Ecto neural progenitor cell (in vitro differentiated cells): ENCODE measurements around the gene SEMA5A.

ENCODE experiments used
- DNase-seq: peaks from one replicate; pipeline ENCODE4 v3.0.0-alpha.2; 2018; ENCODE audit warnings: low spot score

Gene SEMA5A

DNA sequence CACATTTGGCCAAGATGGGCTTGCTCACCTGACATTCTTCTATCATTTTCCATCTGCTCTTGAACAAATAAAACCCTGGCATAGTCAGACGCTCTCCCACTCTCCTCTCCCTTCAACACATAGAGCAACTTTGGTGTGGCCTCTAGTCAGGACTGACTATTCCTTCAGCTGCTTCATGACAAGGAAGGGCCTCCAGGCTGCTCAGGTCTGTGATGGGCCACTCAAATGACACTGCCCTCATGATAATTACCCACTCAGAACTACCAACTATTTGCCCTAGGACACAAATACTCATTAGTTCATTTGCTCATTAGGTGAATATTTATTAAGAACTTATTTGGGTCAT, 376.3 kb downstream of the SEMA5A start:
- DNase-seq = no peak

DNA sequence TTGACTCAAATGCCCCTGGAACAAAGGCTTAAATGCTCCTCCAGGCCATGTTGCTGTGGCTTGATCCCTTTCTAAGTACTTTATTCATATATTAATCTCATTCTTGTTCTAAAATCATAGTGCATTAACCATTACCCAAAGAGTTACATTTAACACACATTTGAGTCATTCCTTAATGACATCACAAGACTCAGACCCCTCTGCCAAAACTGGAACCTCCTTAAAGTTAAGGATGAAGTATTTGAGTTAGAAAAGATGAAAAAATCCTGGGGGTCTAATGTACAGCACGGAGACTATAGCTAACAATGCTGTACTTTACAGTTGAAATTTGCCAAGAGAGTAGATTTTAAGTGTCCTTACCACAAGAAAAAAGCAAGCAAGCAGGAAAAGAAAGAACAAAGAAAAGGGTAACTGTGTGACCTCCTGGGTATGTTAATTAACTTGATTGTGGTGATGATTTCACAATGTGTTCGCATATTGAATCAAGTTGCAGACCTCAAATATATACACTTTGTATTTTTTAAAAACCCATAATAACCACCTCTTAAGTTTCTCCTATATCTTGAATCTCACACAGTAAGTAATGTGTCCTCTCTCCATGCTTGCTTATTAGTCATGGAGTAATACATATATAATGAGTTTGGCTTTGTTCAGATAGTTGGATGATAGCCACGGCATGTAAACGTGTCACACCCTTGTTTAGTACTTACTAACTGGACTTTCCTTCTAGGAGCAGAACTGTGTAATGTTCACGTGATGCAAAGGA, 376.9 kb downstream of the SEMA5A start:
- no peak for DNase-seq

DNA sequence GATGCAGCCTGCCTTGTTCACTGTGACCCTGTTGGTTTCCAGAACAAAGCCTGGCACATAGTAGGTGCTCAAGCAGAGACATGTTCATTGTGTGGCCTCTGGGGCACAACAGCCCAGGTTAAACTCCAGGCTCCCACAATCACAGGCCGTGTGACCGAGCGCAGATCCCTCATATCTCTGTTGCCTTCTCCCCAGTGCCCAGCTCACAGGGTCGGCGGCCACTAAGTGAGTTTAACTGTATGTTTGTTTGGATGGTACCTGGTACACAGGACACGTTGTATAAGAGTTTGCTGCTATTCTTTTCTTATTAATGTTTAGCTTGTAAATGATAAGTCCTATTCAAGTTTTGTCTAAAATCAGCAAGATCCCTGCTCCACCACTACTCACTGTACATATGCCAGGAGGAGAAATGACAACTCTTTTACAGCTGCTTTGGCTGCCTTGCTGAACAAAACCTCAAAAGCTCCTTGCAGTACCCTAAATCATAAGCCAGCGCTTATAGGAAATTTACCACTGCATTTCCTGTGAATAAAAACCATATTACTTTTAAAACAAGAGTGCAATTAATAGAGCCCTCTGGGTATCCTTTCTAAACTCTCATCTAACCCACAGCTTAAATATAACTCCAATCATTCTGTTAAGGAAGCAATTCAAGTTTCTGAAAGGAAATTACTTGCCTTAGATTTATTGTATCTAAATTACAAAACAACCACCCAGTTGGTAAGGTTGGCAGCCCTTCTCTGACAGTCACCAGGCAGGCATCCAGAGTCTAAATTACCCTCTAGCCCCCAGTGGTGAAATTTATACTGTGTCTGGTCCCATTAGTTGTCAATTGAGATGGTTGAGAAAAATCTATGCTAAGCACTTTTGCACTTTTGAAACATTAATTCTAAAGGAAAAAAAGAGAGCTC, 379.4 kb downstream of the SEMA5A start:
- DNase-seq = no peak

DNA sequence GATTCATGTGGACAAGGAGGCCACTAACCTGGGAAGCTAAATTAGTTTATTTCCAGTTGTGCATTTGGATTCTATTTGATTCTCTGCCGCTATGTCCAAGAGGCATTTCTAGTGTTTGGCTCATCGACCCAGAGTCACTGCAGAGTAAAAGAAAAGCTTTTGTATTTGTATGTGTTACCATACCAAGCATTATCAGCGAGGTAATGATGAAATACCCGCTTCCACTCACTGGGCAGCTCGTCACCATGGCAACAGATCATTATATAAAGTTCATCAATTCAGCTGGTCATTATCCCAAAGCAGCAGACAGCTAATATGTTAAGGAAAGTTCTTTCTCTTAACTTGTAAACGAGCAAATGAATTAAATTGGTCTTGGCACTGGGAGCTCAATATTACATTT, 380.3 kb downstream of the SEMA5A start:
- no peak for DNase-seq

DNA sequence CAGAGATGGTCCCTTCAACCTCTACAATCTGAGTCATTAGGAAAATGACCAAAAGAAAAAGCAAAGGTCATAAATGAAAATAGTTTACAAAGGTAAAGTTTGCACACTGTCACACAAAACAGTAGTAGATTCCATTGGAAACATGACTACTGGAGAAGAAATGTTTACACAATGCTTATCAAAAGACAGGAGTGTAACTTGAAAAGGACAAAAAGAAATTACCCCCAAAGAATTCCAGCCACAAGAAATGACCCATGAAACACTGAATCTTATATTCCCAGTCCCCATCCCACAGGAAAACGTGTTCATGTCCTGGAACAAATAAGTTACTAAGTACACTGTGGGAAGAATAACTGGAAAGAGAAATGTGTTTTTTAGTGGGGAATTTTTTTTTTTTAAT, 385.1 kb downstream of the SEMA5A start:
- DNase-seq = no peak

DNA sequence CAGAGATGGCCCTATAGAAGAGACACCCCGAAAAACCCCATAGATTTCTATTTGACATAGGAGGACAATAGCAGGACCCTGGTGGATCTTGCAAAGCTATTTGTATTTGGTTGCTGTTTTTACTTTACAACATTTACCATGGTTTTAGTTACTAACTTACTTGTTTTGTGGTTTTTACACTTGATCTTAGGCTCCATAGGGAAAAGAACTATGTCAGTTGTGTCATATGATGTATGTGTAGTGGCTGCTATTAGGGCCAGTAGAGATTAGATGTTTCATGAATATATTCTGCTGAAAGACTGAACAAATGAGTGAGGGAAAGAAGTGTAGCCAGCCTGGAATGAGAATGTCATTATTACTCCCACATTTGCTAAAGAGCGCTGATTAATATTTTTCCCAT, 388.1 kb downstream of the SEMA5A start:
- no peak for DNase-seq

DNA sequence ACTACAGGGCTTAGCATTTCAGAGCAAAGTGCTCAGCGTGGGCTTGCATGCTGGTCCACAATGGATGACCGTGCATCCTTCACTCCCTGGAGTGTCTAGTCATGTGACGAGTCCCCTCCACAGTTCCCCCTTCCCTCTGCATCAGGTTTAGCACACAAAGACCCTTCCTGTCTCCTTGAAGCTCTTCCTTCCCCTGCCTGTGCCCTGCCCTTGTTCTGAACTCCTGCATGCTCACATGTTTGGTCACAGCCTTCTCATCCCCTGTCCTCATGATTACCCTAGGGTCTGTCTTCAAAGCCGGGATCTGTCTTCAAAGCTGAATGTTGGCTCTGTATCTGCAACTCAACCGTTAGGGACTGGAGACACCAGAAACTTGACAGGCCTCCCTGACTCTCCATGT, 388.9 kb downstream of the SEMA5A start:
- DNase-seq = no peak

DNA sequence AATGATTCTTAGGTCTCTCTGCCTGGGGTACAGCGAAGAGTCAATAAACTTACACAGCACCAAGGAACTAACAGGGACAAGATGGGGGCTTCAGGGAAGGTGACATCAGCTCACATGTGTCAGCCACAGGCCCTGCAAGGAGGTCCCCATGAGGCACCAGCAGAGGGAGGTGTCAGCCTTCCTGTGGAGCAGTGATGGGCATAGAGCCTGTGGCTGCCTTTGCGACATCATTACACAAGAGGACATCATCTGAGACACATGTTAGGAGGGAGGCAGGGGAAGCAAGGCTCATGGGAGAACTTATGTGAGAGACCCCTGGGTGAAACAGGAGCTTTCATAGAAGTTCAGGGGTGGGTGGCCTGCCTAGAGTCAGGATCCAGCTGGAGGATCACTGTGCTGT, 389.6 kb downstream of the SEMA5A start:
- DNase-seq = peak; percentile 63

DNA sequence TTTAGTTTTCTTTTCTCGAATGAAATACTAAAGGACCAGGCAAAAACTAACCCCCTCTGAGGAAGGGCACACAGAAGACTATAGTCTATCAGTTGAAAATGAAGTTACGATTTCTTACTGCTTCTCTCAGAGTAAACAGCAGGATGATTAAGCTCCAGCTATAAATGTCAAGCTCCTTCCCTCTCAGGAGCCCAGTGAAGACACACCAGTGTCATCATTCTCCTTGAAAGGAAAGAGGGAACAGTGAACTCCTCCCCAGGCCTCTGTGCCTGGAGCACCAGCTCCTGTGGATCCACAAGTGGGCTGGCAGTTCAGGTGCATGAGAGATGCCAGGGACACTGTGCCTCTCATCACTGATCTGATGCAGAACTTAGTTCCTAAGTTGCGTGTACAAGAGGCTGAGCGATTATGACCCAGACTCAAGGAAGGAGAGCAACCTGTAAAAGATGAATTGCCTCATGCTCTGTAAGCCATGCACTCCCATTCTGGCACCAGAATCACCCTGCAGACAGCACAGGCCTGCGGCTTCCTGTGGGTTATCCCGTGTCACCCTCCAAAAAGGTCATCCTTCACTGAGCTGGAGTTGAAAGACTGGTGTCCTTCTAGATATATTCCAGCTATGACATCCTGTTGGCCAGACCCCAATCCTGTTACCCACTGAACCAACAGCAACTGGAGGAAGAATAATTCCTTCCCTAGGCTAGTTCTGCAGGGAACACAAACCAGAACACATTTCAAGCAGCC, 394.0 kb downstream of the SEMA5A start:
- DNase-seq = no peak

DNA sequence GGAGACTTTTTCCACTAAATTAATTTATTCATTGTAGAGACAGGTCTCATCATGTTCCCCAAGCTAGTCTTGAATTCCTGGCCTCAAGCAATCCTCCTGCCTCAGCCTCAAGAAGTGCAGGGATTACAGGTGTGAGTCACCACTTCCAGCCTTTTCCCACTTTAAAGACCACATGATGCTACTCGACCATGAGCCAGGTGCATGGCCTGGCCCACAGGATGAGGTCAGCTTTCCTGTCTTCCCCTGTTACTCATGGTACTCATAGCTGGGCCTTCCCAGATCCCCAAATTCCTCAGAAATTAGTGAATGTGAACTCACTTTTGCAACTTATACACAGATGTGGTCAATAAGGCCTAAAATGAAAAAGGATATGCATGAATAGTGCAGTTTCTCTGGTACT, 395.9 kb downstream of the SEMA5A start:
- no peak for DNase-seq

DNA sequence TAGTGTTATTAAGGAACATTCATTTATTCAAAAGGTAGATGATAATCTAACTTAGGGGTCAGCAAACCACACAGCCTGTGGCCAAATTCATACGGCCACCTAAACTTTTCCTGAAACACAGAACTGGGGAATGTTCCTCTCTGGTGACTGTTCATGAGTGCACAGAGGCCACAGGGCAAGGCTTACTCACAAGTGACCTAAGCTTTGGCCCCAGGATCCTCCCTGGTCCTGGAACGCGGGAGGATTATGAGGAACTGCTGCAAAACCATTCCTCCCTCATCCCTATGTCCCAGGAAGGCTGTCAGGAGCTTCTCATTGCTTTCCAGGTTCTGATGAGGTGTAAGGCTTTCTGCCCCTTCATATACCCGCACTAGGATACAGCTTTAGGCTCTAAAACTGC, 397.6 kb downstream of the SEMA5A start:
- no peak for DNase-seq

DNA sequence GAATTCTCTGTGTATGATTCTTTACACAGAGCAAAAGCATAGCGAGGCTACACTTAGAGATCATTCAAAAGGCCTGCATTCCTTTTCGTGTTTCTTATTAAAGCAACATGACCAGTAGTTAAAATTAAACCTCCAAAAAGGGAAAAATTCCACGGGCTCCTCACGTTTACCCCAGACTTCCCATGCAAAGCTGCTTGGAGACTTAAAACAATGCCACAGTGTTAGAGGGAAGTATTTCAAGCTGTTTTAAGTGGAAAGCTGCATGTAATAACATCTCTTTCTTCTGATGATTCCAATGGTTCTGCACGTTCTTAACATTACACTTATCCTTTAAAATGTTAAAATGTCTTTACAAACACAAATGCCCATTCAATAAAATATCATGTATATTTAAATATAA, 405.2 kb downstream of the SEMA5A start:
- no peak for DNase-seq

DNA sequence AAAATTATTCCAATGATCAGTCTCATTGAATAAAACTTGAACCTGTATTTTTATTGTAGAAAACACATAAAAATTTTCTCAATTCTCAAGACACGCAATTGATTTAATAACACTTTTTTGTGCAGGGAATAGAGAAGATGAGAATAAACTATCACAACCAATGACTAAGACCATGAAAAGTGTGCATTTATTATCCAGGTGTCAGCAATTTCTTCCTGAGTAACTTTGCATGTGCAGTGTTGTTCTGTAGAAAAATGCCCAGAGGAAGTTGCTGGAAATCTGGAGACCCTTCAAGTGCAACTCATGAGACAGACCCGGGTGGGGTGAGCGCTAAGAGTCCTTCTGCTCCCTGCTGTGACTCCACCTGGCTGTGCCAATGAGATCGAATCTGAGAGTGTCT, 405.7 kb downstream of the SEMA5A start:
- no peak for DNase-seq

DNA sequence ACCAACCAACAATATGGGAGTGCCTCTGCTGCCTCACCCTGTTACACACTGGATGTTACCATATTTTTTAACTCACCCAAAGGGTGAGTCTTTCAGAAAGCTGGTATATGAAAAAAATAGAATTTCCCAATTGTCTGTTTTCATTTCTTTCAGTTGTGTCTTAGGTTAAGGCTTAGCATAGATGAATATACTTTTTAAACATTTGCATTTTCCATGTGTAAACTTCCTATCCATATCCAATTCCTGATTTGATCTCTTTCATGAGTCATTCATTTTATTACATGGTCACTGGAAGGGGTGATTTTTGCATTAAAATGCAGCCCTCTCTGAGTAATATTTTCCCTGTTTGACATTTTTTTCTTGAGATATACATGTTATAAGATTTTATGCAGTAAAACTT, 406.5 kb downstream of the SEMA5A start:
- DNase-seq = no peak

DNA sequence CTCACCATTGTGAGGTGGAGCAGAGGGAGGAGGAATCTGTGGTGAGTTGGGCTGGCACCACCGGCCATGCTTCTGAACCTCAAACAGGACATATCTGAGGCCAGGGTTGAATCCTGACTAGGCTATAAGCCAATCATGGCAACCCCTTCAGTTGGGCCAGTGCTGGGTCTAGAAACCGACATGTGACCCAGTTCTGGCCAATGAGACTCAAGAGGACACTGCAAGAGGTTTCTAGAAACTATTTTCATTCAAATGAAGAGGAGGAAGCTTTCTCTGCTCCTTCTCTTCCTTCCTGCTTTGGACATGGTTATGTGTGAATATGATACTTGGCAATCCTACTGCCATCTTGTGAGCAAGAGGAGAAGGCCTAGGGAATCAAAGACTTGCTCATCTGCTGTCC, 417.7 kb downstream of the SEMA5A start:
- DNase-seq = no peak

DNA sequence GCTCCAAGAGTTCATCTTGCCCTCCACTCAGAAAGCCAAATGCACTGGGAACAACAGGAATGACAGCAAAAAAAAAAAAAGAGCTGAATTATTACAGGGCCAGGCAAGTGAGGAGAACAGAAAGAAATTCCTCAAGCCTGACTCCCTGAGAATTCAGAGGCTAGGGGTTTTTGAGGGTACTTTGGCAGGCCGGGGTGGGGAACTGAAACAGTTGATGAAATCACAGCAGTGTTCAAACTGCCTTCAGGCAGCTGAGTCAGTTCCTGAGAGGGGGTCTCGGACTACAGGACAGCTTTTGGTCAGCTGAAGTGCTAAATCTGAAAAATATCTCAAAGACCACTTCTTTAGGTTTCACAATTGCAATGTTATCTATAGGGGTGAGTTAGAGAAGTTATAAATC, 419.4 kb downstream of the SEMA5A start:
- no peak for DNase-seq

DNA sequence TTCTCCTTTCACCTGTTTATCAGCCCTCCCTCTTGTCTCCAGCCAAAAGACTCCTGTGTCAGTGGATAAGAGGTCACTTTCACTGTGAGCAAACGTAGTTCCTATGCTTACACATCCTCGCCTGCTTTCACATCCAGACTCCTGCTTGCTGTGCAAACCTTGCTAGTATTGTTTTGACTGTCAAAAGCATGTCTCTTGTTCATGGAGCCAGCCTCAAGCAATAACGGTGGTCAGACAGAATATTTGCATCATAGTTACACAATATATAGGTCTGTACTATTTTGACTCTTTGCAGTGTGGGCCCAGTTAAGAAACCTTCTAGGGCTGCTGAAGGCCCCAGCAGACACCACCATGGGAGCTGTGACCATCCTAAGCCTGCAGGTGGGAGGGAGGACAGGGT, 420.0 kb downstream of the SEMA5A start:
- no peak for DNase-seq

DNA sequence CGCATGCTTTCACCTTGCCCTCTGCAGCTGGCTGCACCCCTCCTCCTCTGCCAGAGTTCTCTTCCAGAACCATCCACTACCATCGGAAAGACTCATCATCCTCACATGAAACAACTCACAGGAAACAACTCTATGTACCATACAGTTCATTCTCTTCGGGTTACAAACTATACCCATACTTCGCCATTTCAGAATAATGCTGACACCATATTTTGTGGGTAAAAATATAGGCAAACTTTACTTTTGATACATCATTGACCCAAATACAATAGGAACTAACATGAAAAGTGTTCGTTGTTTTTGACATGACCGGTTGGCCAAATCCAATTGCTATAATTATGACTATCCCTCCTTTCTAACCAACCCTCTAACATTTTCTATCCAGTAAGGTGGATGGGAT, 421.0 kb downstream of the SEMA5A start:
- no peak for DNase-seq

DNA sequence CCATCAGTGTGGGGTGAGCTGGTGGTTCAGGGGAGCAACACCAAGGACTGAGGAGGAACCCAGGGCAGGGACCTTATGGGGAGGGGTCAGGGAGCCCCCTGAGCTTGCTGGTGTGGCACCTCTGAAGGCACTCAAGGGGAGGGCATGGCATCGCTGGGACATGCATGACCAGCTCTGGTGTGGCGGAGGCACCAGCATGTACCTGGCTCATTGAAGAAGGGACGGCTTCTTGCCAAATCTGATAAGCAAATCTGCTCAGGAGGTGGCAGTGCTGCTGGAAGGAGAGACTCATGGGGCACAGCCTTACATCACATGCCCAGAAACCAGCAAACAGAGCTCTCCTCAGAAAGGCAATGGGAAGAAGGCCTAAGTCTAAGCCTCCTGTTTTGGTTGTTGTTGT, 421.8 kb downstream of the SEMA5A start:
- DNase-seq = no peak

DNA sequence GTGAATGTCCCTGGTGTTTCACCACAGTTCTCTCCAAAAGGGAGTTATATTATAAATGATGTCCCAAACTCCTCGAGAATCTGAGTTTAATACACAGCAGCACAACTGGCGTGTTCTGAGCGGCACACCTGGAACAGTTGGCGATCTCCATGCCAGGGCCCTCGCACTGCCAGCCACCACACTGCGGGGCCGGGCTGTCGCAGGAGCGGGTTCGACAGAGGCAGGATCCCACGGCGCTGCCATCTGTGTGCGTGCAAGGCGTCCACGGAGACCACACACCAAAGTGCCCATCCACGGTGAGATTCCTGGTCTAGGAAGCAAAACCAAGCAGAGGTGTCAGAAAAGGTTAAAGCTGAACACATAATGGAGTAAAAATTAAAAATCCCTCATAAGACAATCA, 423.3 kb downstream of the SEMA5A start:
- no peak for DNase-seq

DNA sequence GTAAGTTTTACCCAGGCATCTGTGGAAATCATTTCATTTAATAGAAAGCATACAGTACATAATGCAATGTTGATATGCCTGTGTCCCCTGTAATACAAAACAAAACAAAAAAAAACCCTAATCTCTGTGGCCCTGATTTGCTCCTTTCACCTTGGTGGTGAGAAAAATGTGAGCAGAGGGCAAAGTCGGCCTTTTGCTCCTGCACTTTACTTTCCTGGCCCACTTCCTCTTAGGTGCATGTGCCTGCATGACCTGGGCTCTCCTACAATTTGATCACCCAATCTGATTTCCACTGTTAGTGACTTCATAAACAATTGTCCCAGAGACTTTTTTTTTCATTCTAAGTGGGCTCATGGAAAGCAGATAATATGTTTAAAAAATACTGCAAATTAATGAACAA, 424.3 kb downstream of the SEMA5A start:
- no peak for DNase-seq

DNA sequence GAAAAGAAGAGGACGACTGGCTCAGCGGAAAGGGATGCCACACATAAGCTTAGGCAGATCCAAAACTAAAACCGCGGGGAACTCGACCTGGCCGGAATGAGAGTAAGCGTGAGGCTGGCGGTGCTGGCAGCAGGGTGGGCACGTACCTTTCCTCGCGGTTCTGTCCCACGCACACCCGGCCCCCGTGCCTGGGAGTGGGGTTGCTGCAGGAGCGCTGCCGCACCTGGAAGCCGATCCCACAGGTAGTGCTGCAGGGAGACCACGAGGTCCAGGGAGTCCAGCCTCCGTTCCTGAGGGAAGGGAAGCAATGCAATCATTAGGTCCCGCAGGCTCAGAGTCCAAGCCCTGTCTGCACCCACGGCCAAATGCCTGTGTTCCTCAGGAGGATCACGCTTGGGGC, 427.0 kb downstream of the SEMA5A start:
- no peak for DNase-seq

DNA sequence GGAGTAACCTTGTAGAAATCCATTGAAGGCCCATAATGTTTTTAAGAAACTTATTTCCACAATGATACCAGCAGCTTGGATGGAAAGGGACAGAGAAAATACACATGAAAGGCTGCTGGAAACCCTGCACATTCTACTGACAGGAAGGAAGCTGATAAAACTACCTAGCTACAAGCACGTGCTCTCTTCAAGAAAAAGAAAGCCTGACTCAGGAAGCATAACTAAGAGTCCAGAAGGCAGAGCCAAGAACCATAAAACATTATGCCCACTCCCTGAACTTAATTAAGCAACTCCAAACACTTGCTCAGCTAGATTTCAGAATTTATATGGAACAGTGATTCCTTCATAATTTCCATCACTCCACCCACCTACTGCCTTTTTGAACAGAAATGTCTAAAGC, 430.8 kb downstream of the SEMA5A start:
- DNase-seq = no peak
